Vagina (tissue), 2 donors: ENCODE results near the gene DRD4.

Experiments
- POLR2A ChIP-seq, 2 donors: fragments of 450-650 bp; IDR thresholded peaks; one replicate each; pipeline ENCODE4 v1.6.1; 2017; ENCODE audit warnings: antibody characterized with exemption in 2 of 2, mild to moderate bottlenecking in 2 of 2, moderate library complexity in 2 of 2
- TF ChIP-seq, protein P1 (sequence below), 3 experiments: fragments of 450-650 bp in 2 of 3; fragments of 200-600 bp in 1 of 3; sonication (generic) in 1 of 3; IDR thresholded peaks; one replicate each; pipeline ENCODE4 v1.5.1; 2017 to 2019; ENCODE audit warnings: antibody characterized with exemption in 3 of 3, mild to moderate bottlenecking in 2 of 3, moderate library complexity in 2 of 3

DNA sequence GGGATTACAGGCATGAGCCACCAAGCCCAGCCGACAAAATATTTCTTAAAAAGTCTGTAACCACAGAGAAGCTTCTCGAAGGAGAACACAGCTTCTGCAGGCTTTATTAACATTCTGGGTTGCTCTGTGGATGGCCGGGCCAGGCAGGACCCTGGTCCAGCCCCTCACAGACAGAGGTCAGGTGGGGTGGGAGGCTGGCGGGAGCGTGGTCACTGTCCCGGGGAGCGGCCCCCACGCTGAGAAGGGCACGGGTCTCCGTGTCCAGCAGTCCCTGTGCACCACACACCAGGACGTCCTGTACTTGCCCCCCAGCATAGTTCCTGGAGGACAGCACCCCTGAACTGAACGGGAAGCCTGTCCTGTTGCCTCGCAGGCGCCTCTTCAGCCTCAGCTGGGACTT is 19.4 kb downstream of the DRD4 start:
- TF ChIP-seq, protein P1, sequence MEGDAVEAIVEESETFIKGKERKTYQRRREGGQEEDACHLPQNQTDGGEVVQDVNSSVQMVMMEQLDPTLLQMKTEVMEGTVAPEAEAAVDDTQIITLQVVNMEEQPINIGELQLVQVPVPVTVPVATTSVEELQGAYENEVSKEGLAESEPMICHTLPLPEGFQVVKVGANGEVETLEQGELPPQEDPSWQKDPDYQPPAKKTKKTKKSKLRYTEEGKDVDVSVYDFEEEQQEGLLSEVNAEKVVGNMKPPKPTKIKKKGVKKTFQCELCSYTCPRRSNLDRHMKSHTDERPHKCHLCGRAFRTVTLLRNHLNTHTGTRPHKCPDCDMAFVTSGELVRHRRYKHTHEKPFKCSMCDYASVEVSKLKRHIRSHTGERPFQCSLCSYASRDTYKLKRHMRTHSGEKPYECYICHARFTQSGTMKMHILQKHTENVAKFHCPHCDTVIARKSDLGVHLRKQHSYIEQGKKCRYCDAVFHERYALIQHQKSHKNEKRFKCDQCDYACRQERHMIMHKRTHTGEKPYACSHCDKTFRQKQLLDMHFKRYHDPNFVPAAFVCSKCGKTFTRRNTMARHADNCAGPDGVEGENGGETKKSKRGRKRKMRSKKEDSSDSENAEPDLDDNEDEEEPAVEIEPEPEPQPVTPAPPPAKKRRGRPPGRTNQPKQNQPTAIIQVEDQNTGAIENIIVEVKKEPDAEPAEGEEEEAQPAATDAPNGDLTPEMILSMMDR (IDR thresholded peaks at IDR 0.05): no peak
- no peak for TF ChIP-seq POLR2A (IDR thresholded peaks at IDR 0.05)
